Activated CD4-positive, alpha-beta T cell treated with anti-CD3 and anti-CD28 coated beads, Interleukin-2, amount 10 ng/mL, durations not matched to agents 24 days and 14 days (primary cell): ENCODE measurements around the gene BNIP3. TPM values are rescaled to one million over a fixed set of nuclear protein-coding genes. Genes with fewer than 3 reads are reported as not detected.
"Not testable (repeated sequence)": the region's sequence is repeated elsewhere in the genome, so short reads cannot be mapped to it uniquely, and the experiment has no call there.

ENCODE experiments used
- DNase-seq: peaks from one replicate; pipeline ENCODE4 v3.0.0; 2022
- H3K27ac Mint-ChIP-seq: one replicate; pipeline ENCODE4 v1.8.0; 2022; ENCODE audit warnings: mild to moderate bottlenecking, mixed read lengths
- H3K27me3 Mint-ChIP-seq: one replicate; pipeline ENCODE4 v1.8.0; 2022; ENCODE audit warnings: mixed read lengths
- H3K36me3 Mint-ChIP-seq: one replicate; pipeline ENCODE4 v1.8.0; 2022; ENCODE audit warnings: low read depth, mild to moderate bottlenecking, mixed read lengths
- H3K4me1 Mint-ChIP-seq: one replicate; pipeline ENCODE4 v1.8.0; 2021; ENCODE audit warnings: mixed read lengths
- H3K4me3 Mint-ChIP-seq: one replicate; pipeline ENCODE4 v1.8.0; 2022; ENCODE audit warnings: mild to moderate bottlenecking, moderate library complexity, mixed read lengths
- H3K9me3 Mint-ChIP-seq: one replicate; pipeline ENCODE4 v1.8.0; 2021; ENCODE audit warnings: mixed read lengths
- intact Hi-C: fragments of 100-400 bp; cut with micrococcal nuclease; formaldehyde crosslinking; loops from one replicate; pipeline ENCODE4 v1.15.1; 2023
- total RNA-seq: library from RNA; stranded (reverse); gene quantifications from 2 replicates; pipeline ENCODE4 v1.2.3, GENCODE V29; 2022

The BNIP3 gene
- total RNA-seq, 1 donor from 2014 or later, result 94.4 TPM

DNA sequence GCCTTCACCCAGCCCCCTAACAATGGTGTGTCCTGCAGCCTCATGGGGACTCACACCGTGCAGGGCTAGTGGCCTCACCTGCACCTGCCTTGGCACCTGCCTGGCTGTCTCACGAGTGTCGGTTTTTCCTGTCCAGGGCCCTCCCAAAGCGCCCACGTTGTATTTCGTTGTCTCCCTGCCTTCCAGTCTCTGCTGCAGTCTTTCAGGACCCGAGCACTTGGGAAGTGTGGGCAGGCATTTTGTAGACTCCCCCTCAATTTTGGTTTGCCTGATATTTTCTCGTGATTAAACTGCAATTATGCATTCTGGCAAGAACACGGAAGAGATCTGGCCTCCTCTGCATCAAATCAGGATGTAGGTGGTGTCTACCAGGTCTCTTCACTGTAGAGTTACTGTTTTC is 17.9 kb downstream of the BNIP3 start:
- Mint-ChIP-seq H3K4me1 (peaks cover 13% of the 10 kb centered on the region), H3K27ac (no peak overlapping the region), H3K36me3 (peaks cover 25% of the 10 kb centered on the region), H3K4me3 (no peak overlapping the region), H3K9me3 (no peaks in the 10 kb centered on the region), H3K27me3 (no peaks in the 10 kb centered on the region)
- no peak for DNase-seq
- intact Hi-C loops, result no loop called here

- Mint-ChIP-seq H3K4me3 (no peak overlapping the region), H3K36me3 (peaks cover 21% of the 10 kb centered on the region), H3K4me1 (peaks cover 12% of the 10 kb centered on the region), H3K9me3 (no peaks in the 10 kb centered on the region), H3K27me3 (no peaks in the 10 kb centered on the region), H3K27ac (no peak overlapping the region)
- intact Hi-C loops, result no loop called here
- DNase-seq, result no peak
Measured at GRCh38 chr10:131963350-131963749, 18.4 kb downstream of the BNIP3 start.

DNA sequence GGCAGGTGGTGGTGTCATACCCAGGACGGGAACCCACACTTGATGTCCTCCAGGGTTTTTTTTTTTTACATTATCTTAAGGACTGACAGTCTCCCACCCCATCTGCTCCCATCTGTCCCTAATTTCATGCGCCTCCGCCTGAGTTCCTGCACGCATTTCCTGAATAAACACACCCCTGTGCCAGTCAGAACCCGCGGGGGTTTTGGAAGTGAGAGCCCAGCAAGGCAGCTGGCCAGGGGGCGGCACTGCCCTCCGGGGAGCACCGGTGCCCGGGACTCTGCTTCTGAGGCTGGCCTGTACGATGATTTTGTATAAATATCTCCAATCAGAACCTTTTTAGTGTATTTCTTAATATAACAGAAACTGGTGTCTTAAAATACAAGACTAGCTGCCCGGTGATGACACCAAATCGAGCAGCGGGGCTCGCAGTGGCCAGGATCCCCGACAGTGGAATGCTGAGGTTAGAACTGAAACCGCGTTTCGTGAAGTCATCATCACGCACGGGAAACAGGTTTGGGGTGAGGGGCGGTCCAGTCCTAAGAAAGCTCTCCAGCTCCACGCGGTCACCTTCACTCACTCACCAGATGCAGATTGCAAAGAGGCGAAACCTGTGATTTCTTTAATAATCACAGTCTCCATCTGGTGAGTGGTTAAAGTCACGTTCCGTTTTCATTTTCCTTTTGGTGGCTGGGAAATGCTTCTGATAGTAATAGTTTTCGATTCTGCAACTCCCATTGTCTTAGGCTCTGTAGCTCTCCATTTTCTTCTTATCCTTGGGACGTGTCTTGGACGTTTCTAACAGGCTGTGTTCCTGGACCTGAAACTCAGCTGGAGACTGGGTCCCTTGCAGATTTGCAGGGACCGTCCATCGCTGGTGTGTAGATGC is 19.7 kb downstream of the BNIP3 start:
- Mint-ChIP-seq H3K9me3 (no peaks in the 10 kb centered on the region), H3K27ac (no peak overlapping the region), H3K36me3 (peaks cover 23% of the 10 kb centered on the region), H3K4me1 (peaks cover 12% of the 10 kb centered on the region), H3K4me3 (no peak overlapping the region), H3K27me3 (no peaks in the 10 kb centered on the region)
- no peak for DNase-seq
- intact Hi-C loops, result no loop called here

DNA sequence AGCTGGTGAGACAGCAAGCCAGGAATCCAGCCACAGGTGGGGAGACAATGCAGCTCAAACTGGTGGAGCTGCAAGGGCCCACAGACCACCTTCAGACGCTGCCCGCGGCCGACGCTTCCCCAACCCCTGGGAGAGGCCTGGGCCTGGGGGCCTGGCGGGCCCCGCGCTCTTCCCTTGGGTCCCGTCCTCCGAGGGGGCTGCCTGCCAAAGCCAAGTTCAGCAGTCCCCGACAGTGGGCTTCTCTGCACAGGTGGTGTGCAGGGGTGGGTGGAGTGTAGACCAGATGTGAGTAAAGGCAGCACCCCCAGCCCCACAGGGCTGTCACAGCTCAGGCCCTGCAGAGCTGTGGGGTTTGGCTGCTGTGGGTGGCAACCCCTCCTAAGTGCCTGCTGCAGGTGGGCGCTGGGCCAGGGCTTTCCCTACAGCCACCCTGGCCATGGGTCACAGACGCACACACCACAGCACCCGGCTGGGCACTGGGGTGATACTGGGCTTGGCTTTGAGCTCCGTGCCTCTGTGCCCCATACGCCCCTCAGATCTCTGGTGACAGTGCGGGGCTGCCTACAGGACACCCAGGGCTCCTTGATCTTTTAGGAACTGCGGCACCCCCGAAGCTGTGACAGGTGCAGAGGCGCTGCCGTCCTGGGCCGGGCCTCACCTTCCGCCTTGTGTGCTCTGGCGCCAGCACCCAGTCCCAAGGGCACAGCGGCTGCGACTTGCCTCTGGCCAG is 20.5 kb downstream of the BNIP3 start:
- intact Hi-C loops, result no loop called here
- no peak for DNase-seq
- Mint-ChIP-seq H3K27me3 (no peaks in the 10 kb centered on the region), H3K27ac (no peak overlapping the region), H3K4me1 (peaks cover 12% of the 10 kb centered on the region), H3K36me3 (peaks cover 24% of the 10 kb centered on the region), H3K4me3 (no peak overlapping the region), H3K9me3 (no peaks in the 10 kb centered on the region)

GRCh38 chr10:131960631-131961046 is 21.1 kb downstream of the BNIP3 start:
- Mint-ChIP-seq H3K9me3 (no peaks in the 10 kb centered on the region), H3K27me3 (no peaks in the 10 kb centered on the region), H3K4me3 (no peak overlapping the region), H3K36me3 (peaks cover 28% of the 10 kb centered on the region), H3K4me1 (peaks cover 10% of the 10 kb centered on the region), H3K27ac (peak overlapping the region; percentile 65)
- no peak for DNase-seq
- intact Hi-C loops, result no loop called here

DNA sequence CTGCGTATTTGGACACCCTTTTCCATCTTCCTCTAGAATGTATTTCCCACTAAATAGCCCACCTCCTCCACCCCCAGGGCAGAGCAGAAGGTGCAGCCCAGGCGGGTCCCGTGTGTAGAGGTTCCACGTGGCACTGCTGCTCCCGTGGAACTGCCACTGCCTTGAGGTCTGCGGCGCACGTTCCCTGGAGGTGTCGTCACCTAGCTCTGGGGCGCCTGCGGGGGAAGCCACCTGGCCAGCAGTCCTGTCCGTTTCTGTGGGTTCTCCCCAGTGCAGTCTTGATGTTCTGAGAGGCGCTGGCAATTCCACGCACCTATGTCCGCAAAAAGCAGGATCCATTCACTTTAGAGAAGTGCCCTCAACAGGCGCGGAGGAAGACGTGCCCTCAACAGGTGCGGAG is 21.9 kb downstream of the BNIP3 start:
- peaks cover 5% of the 10 kb centered on the region for H3K4me1 Mint-ChIP-seq
- H3K27ac Mint-ChIP-seq, result no peak overlapping the region
- H3K4me3 Mint-ChIP-seq, result no peak overlapping the region
- no peaks in the 10 kb centered on the region for H3K27me3 Mint-ChIP-seq
- DNase-seq, result no peak
- no peaks in the 10 kb centered on the region for H3K9me3 Mint-ChIP-seq
- intact Hi-C loops, result no loop called here
- H3K36me3 Mint-ChIP-seq, result peaks cover 31% of the 10 kb centered on the region

DNA sequence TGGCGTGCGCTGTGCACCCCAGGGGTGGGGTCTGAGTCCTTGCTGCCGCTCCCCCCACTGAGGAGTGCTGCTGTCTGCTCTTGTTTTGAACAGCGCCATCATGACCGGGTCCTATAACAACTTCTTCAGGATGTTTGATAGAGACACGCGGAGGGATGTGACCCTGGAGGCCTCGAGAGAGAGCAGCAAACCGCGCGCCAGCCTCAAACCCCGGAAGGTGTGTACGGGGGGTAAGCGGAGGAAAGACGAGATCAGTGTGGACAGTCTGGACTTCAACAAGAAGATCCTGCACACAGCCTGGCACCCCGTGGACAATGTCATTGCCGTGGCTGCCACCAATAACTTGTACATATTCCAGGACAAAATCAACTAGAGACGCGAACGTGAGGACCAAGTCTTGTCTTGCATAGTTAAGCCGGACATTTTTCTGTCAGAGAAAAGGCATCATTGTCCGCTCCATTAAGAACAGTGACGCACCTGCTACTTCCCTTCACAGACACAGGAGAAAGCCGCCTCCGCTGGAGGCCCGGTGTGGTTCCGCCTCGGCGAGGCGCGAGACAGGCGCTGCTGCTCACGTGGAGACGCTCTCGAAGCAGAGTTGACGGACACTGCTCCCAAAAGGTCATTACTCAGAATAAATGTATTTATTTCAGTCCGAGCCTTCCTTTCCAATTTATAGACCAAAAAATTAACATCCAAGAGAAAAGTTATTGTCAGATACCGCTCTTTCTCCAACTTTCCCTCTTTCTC is 26.0 kb downstream of the BNIP3 start:
- no peak overlapping the region for H3K27ac Mint-ChIP-seq
- no peak overlapping the region for H3K4me3 Mint-ChIP-seq
- H3K27me3 Mint-ChIP-seq, result no peaks in the 10 kb centered on the region
- H3K36me3 Mint-ChIP-seq, result peaks cover 45% of the 10 kb centered on the region
- no peaks in the 10 kb centered on the region for H3K9me3 Mint-ChIP-seq
- DNase-seq, result no peak
- no peaks in the 10 kb centered on the region for H3K4me1 Mint-ChIP-seq
- intact Hi-C loops, result no loop called here

GRCh38 chr10:131954356-131954965 is 27.3 kb downstream of the BNIP3 start:
- no peak for DNase-seq
- no peaks in the 10 kb centered on the region for H3K27me3 Mint-ChIP-seq
- no peak overlapping the region for H3K27ac Mint-ChIP-seq
- intact Hi-C loops, result no loop called here
- H3K4me3 Mint-ChIP-seq, result no peak overlapping the region
- peaks cover 51% of the 10 kb centered on the region for H3K36me3 Mint-ChIP-seq
- H3K4me1 Mint-ChIP-seq, result no peaks in the 10 kb centered on the region
- H3K9me3 Mint-ChIP-seq, result no peaks in the 10 kb centered on the region

- H3K4me1 Mint-ChIP-seq, DNase-seq, intact Hi-C loops, H3K27ac Mint-ChIP-seq, H3K27me3 Mint-ChIP-seq, H3K9me3 Mint-ChIP-seq, H3K4me3 Mint-ChIP-seq: not testable (repeated sequence)
- H3K36me3 Mint-ChIP-seq, result peaks cover 56% of the 10 kb centered on the region
Measured at GRCh38 chr10:131949908-131950307, 31.8 kb downstream of the BNIP3 start.

DNA sequence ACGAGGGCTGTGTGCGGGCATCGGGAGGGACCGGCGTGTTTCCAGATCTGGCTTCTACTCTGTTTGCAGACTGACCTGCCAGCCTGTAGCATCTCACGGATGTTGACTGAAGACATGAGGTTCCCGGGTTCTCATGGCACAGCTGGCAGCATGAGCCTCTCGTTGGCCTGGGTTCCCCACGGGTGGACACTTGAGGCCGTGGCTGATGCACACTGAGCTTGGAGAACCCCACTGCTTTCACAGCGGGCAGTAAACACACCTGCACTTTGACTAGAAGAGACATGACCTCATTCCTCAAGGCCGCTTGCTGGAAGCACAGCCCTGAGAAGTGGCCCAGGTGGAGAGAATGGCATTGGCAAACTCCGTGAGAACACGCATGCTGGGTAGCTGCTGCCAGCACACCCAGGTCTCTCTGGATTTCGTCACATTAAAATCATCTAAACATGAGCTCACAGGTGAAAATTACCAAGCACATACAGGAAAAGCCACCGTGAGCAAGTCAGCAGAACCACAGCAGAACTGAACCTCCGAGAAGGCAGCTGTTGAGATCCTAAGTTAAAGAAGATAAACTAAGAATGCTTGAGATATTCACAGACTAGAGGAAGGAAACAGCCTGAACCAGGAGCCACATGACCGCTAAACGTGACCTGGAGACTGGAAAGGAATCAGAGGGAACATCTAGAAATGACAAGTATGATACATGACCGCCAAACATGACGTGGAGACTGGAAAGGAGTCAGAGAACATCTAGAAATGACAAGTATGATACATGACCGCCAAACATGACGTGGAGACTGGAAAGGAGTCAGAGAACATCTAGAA is 32.5 kb downstream of the BNIP3 start:
- no peak for DNase-seq
- no peaks in the 10 kb centered on the region for H3K27me3 Mint-ChIP-seq
- no peaks in the 10 kb centered on the region for H3K9me3 Mint-ChIP-seq
- no peaks in the 10 kb centered on the region for H3K4me1 Mint-ChIP-seq
- intact Hi-C loops, result no loop called here
- H3K27ac Mint-ChIP-seq, result no peak overlapping the region
- peaks cover 53% of the 10 kb centered on the region for H3K36me3 Mint-ChIP-seq
- no peak overlapping the region for H3K4me3 Mint-ChIP-seq

DNA sequence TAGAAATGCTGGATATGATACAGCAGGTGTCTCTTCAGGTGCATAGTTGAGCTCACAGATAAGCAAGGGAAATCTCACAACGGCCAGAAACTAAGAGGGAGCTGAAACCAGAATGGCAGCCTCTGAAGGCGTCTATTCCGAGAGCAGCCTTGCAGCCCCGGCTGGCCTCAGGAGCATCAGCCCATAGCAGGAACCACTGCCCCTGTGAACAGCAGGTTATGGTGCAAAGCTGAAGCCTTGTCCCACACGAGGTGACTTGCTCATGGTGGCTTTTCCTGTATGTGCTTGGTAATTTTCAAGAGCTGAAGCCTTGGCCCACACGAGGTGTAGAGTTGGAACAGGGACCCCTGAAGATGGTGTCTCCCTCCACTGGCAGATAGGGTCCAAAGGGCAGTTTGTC is 33.2 kb downstream of the BNIP3 start:
- peaks cover 55% of the 10 kb centered on the region for H3K36me3 Mint-ChIP-seq
- intact Hi-C loops, result no loop called here
- no peak overlapping the region for H3K4me3 Mint-ChIP-seq
- no peaks in the 10 kb centered on the region for H3K27me3 Mint-ChIP-seq
- no peaks in the 10 kb centered on the region for H3K9me3 Mint-ChIP-seq
- no peak overlapping the region for H3K27ac Mint-ChIP-seq
- no peaks in the 10 kb centered on the region for H3K4me1 Mint-ChIP-seq
- DNase-seq, result no peak

- no peak for DNase-seq
- Mint-ChIP-seq H3K27ac (no peak overlapping the region), H3K27me3 (no peaks in the 10 kb centered on the region), H3K36me3 (peaks cover 55% of the 10 kb centered on the region), H3K4me3 (no peak overlapping the region), H3K4me1 (peaks cover 4% of the 10 kb centered on the region), H3K9me3 (no peaks in the 10 kb centered on the region)
- intact Hi-C loops, result no loop called here
Measured at GRCh38 chr10:131947631-131948347, 33.9 kb downstream of the BNIP3 start.
